ENCODE results near the gene FRAS1.

GRCh38 chr4:78414116-78414515 lies 357.0 kb downstream of the FRAS1 start:
- no peak for TF ChIP-seq CTCF (IDR thresholded peaks at IDR 0.05; ENCODE audit: borderline replicate concordance, extremely low read depth, low read length, poor library complexity, severe bottlenecking)
- TF ChIP-seq EZH2 (IDR thresholded peaks at IDR 0.05; ENCODE audit: borderline replicate concordance, low read depth, low read length, severe bottlenecking): no peak

Measured in DND-41 (cell line).